Activated naive CD4-positive, alpha-beta T cell treated with anti-CD3 and anti-CD28 coated beads for 36 hours (primary cell): ENCODE measurements around the gene NTM. TPM values are rescaled to one million over a fixed set of nuclear protein-coding genes. Genes with fewer than 3 reads are reported as not detected.

Source experiments
- CTCF ChIA-PET: fragments of 350-600 bp; sonication (Branson Sonifier 250); formaldehyde crosslinking; loops from one replicate; lab custom pipeline; 2021; ENCODE audit warnings: antibody characterized with exemption; lab: Charles Lee
- DNase-seq: peaks from one replicate; pipeline ENCODE4 v3.0.0-alpha.2; 2020
- H3K27ac Mint-ChIP-seq: one replicate; pipeline ENCODE4 v1.8.0; 2021; ENCODE audit warnings: mild to moderate bottlenecking, mixed read lengths
- H3K27me3 Mint-ChIP-seq: one replicate; pipeline ENCODE4 v1.8.0; 2021; ENCODE audit warnings: low read depth, mixed read lengths
- H3K36me3 Mint-ChIP-seq: one replicate; pipeline ENCODE4 v1.8.0; 2021; ENCODE audit warnings: low read depth, mixed read lengths
- H3K4me1 Mint-ChIP-seq: one replicate; pipeline ENCODE4 v1.8.0; 2021; ENCODE audit warnings: low read depth, mixed read lengths
- H3K4me3 Mint-ChIP-seq: one replicate; pipeline ENCODE4 v1.8.0; 2021; ENCODE audit warnings: mild to moderate bottlenecking, moderate library complexity, mixed read lengths
- H3K9me3 Mint-ChIP-seq: one replicate; pipeline ENCODE4 v1.8.0; 2021; ENCODE audit warnings: mixed read lengths
- intact Hi-C: fragments of 100-400 bp; cut with micrococcal nuclease; formaldehyde crosslinking; loops from one replicate; pipeline ENCODE4 v1.15.1; 2023
- total RNA-seq, 2 experiments: library from RNA; stranded (reverse); gene quantifications; one replicate each; pipeline ENCODE4 v1.2.3, GENCODE V29; 2021

Gene NTM
- total RNA-seq, 2 experiments from 2014 or later: not detected

GRCh38 chr11:131534611-131535010 lies 164.2 kb downstream of the NTM start:
- no peak for DNase-seq
- Mint-ChIP-seq H3K9me3 (peaks cover 2% of the 10 kb centered on the region), H3K4me3 (no peak overlapping the region), H3K27ac (no peak overlapping the region), H3K27me3 (peaks cover 6% of the 10 kb centered on the region), H3K4me1 (no peaks in the 10 kb centered on the region), H3K36me3 (peaks cover 1% of the 10 kb centered on the region)
- CTCF ChIA-PET: no interaction called here
- intact Hi-C loops: no loop called here

DNA sequence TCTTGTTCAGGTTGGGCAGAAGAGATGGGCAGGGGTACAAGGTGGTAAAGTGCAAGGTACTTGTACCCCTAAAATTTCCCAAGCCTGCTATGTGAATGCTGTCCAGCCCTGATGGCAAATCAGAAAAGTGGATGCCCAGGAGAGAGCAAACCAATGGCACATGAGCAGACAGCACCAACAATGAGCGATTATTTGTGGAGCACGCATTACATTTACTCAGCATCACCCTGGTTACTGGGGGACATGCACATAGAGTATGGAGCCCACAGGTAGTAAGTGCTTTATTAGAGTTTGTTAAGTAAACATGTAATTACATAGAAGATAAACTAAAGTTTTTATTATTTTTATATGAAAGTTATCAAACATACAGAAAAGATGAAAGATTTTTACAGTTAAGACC lies 165.7 kb downstream of the NTM start:
- peaks cover 1% of the 10 kb centered on the region for H3K36me3 Mint-ChIP-seq
- no peak overlapping the region for H3K27ac Mint-ChIP-seq
- intact Hi-C loops: no loop called here
- no peak overlapping the region for H3K4me3 Mint-ChIP-seq
- no peak for DNase-seq
- H3K4me1 Mint-ChIP-seq: no peaks in the 10 kb centered on the region
- peaks cover 2% of the 10 kb centered on the region for H3K27me3 Mint-ChIP-seq
- peaks cover 2% of the 10 kb centered on the region for H3K9me3 Mint-ChIP-seq
- CTCF ChIA-PET: no interaction called here

- Mint-ChIP-seq H3K4me3 (no peak overlapping the region), H3K27me3 (peaks cover 2% of the 10 kb centered on the region), H3K4me1 (no peaks in the 10 kb centered on the region), H3K27ac (no peak overlapping the region), H3K9me3 (peaks cover 7% of the 10 kb centered on the region), H3K36me3 (peaks cover 1% of the 10 kb centered on the region)
- CTCF ChIA-PET: no interaction called here
- intact Hi-C loops: no loop called here
- DNase-seq: no peak
These were observed 166.8 kb downstream of the NTM start for GRCh38 chr11:131537196-131537595.

DNA sequence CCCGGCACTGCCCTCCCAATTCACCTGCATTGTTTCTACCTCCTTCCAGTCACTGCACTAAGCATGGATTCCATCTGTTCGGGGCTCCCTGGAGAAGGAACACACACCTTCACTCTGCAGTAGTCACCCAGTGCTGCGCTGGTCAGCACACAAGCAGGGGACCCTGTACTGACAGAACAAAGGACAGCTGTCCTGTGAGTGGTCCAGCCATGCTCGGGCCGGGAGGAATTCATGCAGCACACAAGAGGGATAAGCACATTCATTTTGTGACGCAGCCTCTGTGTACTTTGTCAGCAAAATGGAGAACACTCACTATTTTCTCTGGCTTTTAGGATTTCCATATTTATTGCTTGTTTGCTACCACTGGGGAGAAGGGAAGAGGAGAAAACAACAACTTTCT lies 167.3 kb downstream of the NTM start:
- CTCF ChIA-PET: no interaction called here

GRCh38 chr11:131538322-131538721 lies 167.9 kb downstream of the NTM start:
- intact Hi-C loops: no loop called here
- Mint-ChIP-seq H3K27me3 (peaks cover 2% of the 10 kb centered on the region), H3K36me3 (peaks cover 1% of the 10 kb centered on the region), H3K4me3 (no peak overlapping the region), H3K4me1 (no peaks in the 10 kb centered on the region), H3K27ac (no peak overlapping the region), H3K9me3 (peaks cover 7% of the 10 kb centered on the region)
- CTCF ChIA-PET: no interaction called here
- no peak for DNase-seq

More for the DNA sequence above, 167.3 kb downstream of the NTM start:
- Mint-ChIP-seq H3K36me3 (peaks cover 1% of the 10 kb centered on the region), H3K27ac (no peak overlapping the region), H3K9me3 (peaks cover 7% of the 10 kb centered on the region), H3K4me1 (no peaks in the 10 kb centered on the region), H3K27me3 (peaks cover 2% of the 10 kb centered on the region), H3K4me3 (no peak overlapping the region)
- no peak for DNase-seq
- intact Hi-C loops: no loop called here

GRCh38 chr11:131540676-131541075 lies 170.3 kb downstream of the NTM start:
- Mint-ChIP-seq H3K4me1 (no peaks in the 10 kb centered on the region), H3K4me3 (no peak overlapping the region), H3K36me3 (peaks cover 1% of the 10 kb centered on the region), H3K9me3 (peaks cover 7% of the 10 kb centered on the region), H3K27me3 (peaks cover 7% of the 10 kb centered on the region), H3K27ac (no peak overlapping the region)
- CTCF ChIA-PET: interaction anchor here (0.6 kb wide), 1 partner anchor 157 kb away, joined by 6 read pairs; no protein-coding TSS in a partner anchor
- intact Hi-C loops: no loop called here
- no peak for DNase-seq

- Mint-ChIP-seq H3K4me3 (no peak overlapping the region), H3K27ac (no peak overlapping the region), H3K36me3 (no peaks in the 10 kb centered on the region), H3K27me3 (peaks cover 11% of the 10 kb centered on the region), H3K9me3 (peaks cover 5% of the 10 kb centered on the region), H3K4me1 (no peaks in the 10 kb centered on the region)
- no peak for DNase-seq
- CTCF ChIA-PET: interaction anchor here (1.4 kb wide), 1 partner anchor 131 kb away, joined by 3 read pairs; no protein-coding TSS in a partner anchor
- intact Hi-C loops: no loop called here
These were observed 173.1 kb downstream of the NTM start for GRCh38 chr11:131543389-131544025.

DNA sequence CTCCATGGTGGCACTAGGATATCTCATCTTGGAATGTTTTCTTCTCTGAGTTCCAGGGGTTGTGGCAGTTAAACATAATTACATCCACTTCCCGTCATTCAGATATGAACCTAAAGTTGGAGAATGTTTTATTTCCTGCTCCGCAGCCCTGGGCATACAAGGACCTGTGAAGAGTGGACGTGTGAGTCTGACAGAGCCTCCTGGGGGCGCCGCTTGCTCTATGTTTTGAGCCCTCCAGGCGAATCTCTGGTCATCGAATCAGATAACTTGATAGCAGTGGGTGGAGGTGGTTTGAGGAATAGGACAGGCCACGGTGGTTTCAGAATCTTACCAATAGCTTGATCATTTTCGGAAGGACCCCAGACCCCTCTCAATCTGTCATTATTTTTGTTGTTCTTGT lies 174.2 kb downstream of the NTM start:
- Mint-ChIP-seq H3K27me3 (peaks cover 11% of the 10 kb centered on the region), H3K27ac (no peak overlapping the region), H3K4me3 (no peak overlapping the region), H3K9me3 (peaks cover 5% of the 10 kb centered on the region), H3K36me3 (no peaks in the 10 kb centered on the region), H3K4me1 (no peaks in the 10 kb centered on the region)
- no peak for DNase-seq
- intact Hi-C loops: no loop called here
- CTCF ChIA-PET: interaction anchor here (1.4 kb wide), 1 partner anchor 130 kb away, joined by 3 read pairs; no protein-coding TSS in a partner anchor

- Mint-ChIP-seq H3K4me3 (no peak overlapping the region), H3K27me3 (peaks cover 11% of the 10 kb centered on the region), H3K9me3 (peaks cover 5% of the 10 kb centered on the region), H3K4me1 (no peaks in the 10 kb centered on the region), H3K27ac (no peak overlapping the region), H3K36me3 (no peaks in the 10 kb centered on the region)
- DNase-seq: no peak
- intact Hi-C loops: no loop called here
- CTCF ChIA-PET: no interaction called here
These were observed 175.9 kb downstream of the NTM start for GRCh38 chr11:131546218-131546895.

DNA sequence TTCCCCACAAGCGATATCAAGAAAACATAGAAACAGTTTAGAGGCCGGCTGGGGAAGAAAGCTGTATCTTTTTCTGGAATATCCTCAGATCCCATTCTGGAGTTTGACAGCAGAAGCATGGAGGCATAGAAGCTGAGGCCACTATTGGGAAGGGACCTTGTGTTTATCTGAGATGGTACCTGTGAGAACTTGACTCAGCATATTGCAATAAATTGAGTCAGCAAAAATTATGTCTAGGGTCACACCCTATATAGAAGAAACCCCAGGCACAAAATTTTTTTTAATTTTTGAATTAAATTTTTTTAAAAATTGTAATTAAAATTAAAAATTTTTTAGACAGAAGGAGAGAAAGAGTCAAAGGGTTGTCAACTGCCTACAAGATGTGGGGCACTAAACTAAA lies 178.7 kb downstream of the NTM start:
- no peaks in the 10 kb centered on the region for H3K4me1 Mint-ChIP-seq
- H3K9me3 Mint-ChIP-seq: no peaks in the 10 kb centered on the region
- H3K27ac Mint-ChIP-seq: no peak overlapping the region
- CTCF ChIA-PET: no interaction called here
- intact Hi-C loops: no loop called here
- no peak overlapping the region for H3K4me3 Mint-ChIP-seq
- no peaks in the 10 kb centered on the region for H3K36me3 Mint-ChIP-seq
- no peak for DNase-seq
- H3K27me3 Mint-ChIP-seq: peaks cover 11% of the 10 kb centered on the region

DNA sequence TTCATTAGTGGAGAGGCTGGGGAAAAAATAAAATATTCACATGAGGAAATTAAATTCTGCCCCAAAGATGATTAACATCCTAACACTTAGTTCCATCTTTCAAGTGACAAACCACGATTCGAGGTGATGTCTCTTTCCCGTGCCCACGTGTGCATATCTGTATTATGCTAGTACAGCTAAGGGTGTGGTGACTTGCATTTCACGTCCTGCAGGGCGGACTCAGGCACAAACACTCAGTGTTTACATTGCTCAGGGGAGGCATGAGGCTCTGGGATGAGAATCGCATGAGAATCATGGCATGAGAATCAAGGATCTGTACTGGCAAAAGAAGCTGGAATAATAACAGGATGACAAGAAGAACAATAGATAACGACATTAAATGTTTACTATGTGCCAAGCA lies 179.4 kb downstream of the NTM start:
- intact Hi-C loops: no loop called here
- no peaks in the 10 kb centered on the region for H3K9me3 Mint-ChIP-seq

GRCh38 chr11:131560287-131560686 lies 189.9 kb downstream of the NTM start:
- intact Hi-C loops: no loop called here
- CTCF ChIA-PET: interaction anchor here (0.7 kb wide), 1 partner anchor 188 kb away, joined by 3 read pairs; no protein-coding TSS in a partner anchor

More for the DNA sequence above, 179.4 kb downstream of the NTM start:
- Mint-ChIP-seq H3K4me1 (no peaks in the 10 kb centered on the region), H3K36me3 (no peaks in the 10 kb centered on the region), H3K27me3 (peaks cover 11% of the 10 kb centered on the region), H3K4me3 (no peak overlapping the region), H3K27ac (no peak overlapping the region)
- no peak for DNase-seq
- CTCF ChIA-PET: interaction anchor here (0.6 kb wide), 1 partner anchor 1026 kb away, joined by 3 read pairs; no protein-coding TSS in a partner anchor

DNA sequence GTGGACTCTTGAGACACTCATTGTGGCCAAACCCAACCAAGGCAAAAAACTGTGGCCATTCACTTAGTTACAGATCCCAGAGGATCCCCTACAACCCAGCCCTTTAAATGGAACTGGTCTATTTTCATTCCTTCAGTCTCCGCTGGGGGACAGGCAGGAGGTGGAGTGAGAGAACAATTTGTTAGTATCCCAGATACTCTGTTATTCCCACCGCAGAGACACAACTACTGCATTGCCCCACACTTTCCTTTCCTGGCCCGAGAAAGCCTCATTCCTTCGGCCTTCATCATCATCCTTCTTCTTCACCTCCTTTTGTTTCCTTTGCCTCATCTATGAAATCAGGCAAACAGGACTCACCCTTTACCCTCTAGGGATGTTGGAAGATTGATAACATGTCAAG lies 191.1 kb downstream of the NTM start:
- Mint-ChIP-seq H3K27ac (no peak overlapping the region), H3K4me1 (no peaks in the 10 kb centered on the region), H3K27me3 (peaks cover 9% of the 10 kb centered on the region), H3K4me3 (no peak overlapping the region), H3K36me3 (no peaks in the 10 kb centered on the region), H3K9me3 (no peaks in the 10 kb centered on the region)
- no peak for DNase-seq
- intact Hi-C loops: no loop called here
- CTCF ChIA-PET: no interaction called here

More at GRCh38 chr11:131560287-131560686, 189.9 kb downstream of the NTM start:
- Mint-ChIP-seq H3K4me3 (no peak overlapping the region), H3K9me3 (no peaks in the 10 kb centered on the region), H3K27ac (no peak overlapping the region), H3K36me3 (no peaks in the 10 kb centered on the region), H3K4me1 (no peaks in the 10 kb centered on the region), H3K27me3 (peaks cover 9% of the 10 kb centered on the region)
- no peak for DNase-seq
